Measurements from ENCODE around the gene SRA1. TPM values are rescaled to one million over a fixed set of nuclear protein-coding genes. Genes with fewer than 3 reads are reported as not detected.

SRA1 gene
- polyA plus RNA-seq, 2 donors, result 23.1 to 23.7 TPM

DNA sequence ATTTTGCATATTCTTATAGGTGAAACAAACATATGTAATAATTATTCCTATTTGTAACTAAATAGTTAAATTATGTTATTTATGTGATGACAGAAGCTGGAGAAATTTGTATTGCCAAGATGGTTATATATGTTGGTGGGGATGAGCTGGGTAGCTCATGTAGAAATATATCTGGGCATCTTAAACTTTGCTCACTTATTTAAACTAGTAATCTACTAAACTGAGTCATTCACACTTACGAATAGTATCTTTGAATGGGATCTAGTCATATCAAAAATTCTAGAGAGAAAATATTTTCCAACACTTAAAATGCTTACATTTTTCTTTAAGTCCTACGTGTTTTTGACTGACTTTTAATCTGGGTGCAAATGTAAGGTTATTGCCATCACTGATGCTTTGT is 54.4 kb downstream of the SRA1 start:
- H3K36me3 ChIP-seq (ENCODE audit: control insufficient read depth in 2 of 2, insufficient read depth in 2 of 2, low read length in 1 of 2), result peaks cover 0 to 7% of the 10 kb centered on the region in 2 donors

More for the DNA sequence above, 54.4 kb downstream of the SRA1 start:
- H3K4me1 ChIP-seq (ENCODE audit: control insufficient read depth in 2 of 2, insufficient read depth in 2 of 2, low read length in 1 of 2), result no peaks in the 10 kb centered on the region
- H3K9me3 ChIP-seq (ENCODE audit: control insufficient read depth in 2 of 2, insufficient read depth in 1 of 2, low read depth in 1 of 2, low read length in 1 of 2), result no peaks in the 10 kb centered on the region
- H3K27ac ChIP-seq (ENCODE audit: low read depth in 2 of 2, low read length in 1 of 2), result no peak overlapping the region
- 92% methylated on average over 2 of the region's 2 CpGs for WGBS, 2 donors
- H3K27me3 ChIP-seq (ENCODE audit: control insufficient read depth in 1 of 2, insufficient read depth in 2 of 2, low read length in 2 of 2), result no peaks in the 10 kb centered on the region
- H3K4me3 ChIP-seq (ENCODE audit: low read depth in 1 of 2, low read length in 2 of 2), result no peak overlapping the region

Other genes with a start within 250 kb of the SRA1 start
- gene HBEGF, start 210.9 kb downstream of the SRA1 start, polyA plus RNA-seq, result 10 to 100 TPM in 1 of 2 donors, 1 to 10 TPM in 1; 9.3 to 23.5 TPM
- under 1 TPM; 0.14 to 0.20 TPM for gene SLC4A9, start 197.3 kb downstream of the SRA1 start, polyA plus RNA-seq
- gene ANKHD1, start 155.6 kb downstream of the SRA1 start, polyA plus RNA-seq, result 10 to 100 TPM; 37.7 to 43.2 TPM
- gene EIF4EBP3, start 9.8 kb downstream of the SRA1 start, polyA plus RNA-seq, result 10 to 100 TPM; 27.6 to 38.2 TPM
- 10 to 100 TPM; 10.9 to 20.7 TPM for gene APBB3, start 7.1 kb upstream of the SRA1 start, polyA plus RNA-seq
- 10 to 100 TPM; 26.2 to 42.3 TPM for gene SLC35A4, start 7.4 kb upstream of the SRA1 start, polyA plus RNA-seq
- gene CD14, start 75.7 kb upstream of the SRA1 start, polyA plus RNA-seq, result 10 to 100 TPM in 1 of 2 donors, 1 to 10 TPM in 1; 7.4 to 14.3 TPM
- gene TMCO6, start 82.0 kb upstream of the SRA1 start, polyA plus RNA-seq, result 10 to 100 TPM; 15.7 to 16.7 TPM
- gene NDUFA2, start 90.2 kb upstream of the SRA1 start, polyA plus RNA-seq, result 100 to 1,000 TPM; 130 to 183 TPM
- 10 to 100 TPM; 56.5 to 83.5 TPM for gene IK, start 90.4 kb upstream of the SRA1 start, polyA plus RNA-seq
- gene WDR55, start 107.4 kb upstream of the SRA1 start, polyA plus RNA-seq, result 10 to 100 TPM; 17.3 to 19.2 TPM
- 1 to 10 TPM in 1 of 2 donors, under 1 TPM in 1; 0.76 to 1.9 TPM for gene DND1, start 116.1 kb upstream of the SRA1 start, polyA plus RNA-seq
- 10 to 100 TPM; 47.7 to 55.5 TPM for gene HARS1, start 133.9 kb upstream of the SRA1 start, polyA plus RNA-seq
- 10 to 100 TPM; 13.9 to 17.6 TPM for gene HARS2, start 134.0 kb upstream of the SRA1 start, polyA plus RNA-seq
- gene ZMAT2, start 143.0 kb upstream of the SRA1 start, polyA plus RNA-seq, result 10 to 100 TPM; 35.8 to 61.6 TPM
- under 1 TPM in 1 of 2 donors, not detected in 1; 0.02 TPM for gene PCDHA1, start 228.7 kb upstream of the SRA1 start, polyA plus RNA-seq
- not detected for gene PCDHA2, start 237.4 kb upstream of the SRA1 start, polyA plus RNA-seq
- under 1 TPM in 1 of 2 donors, not detected in 1; 0.04 TPM for gene PCDHA3, start 243.6 kb upstream of the SRA1 start, polyA plus RNA-seq
- gene PCDHA4, start 249.6 kb upstream of the SRA1 start, polyA plus RNA-seq, result under 1 TPM; 0.02 to 0.05 TPM